Measurements from ENCODE around the gene VGLL1.
A peak's percentile ranks its signal among the peaks of the same experiment; 100 is the strongest.

Gene VGLL1, protein sequence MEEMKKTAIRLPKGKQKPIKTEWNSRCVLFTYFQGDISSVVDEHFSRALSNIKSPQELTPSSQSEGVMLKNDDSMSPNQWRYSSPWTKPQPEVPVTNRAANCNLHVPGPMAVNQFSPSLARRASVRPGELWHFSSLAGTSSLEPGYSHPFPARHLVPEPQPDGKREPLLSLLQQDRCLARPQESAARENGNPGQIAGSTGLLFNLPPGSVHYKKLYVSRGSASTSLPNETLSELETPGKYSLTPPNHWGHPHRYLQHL

GRCh38 chrX:136531951-136532350, at the start of gene VGLL1:
VGLL1 (plus strand) TSS chrX:136532215; CDS start chrX:136536021, 3,806 bp downstream.
- no peak for ATAC-seq

GRCh38 chrX:136487647-136488046, 44.4 kb upstream of the VGLL1 start, which contains the start of gene BRS3:
BRS3 (plus strand) TSS chrX:136487947; CDS start chrX:136488115, 168 bp downstream.
- ATAC-seq (no peak), DNase-seq (no peak)

More at GRCh38 chrX:136531951-136532350, at the start of gene VGLL1:
- DNase-seq, result no peak

DNA sequence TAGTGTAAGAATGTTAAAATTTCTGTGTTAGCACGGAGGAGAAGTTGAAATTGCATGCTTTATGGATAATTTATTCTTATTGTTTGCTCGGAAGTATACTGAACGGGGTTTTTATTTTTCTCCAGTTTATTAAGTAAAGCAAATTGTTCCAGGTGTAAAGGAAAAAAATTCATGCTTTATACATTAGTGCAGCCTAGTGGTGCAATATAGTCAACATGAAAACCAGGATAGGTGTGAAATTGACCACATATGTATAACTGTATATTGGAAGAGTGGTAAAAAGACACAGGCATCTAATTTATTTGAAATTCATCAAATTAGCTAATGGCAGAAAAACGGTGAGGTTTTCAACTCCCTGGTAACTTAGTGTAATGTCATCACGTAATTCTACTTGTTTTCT, 43.3 kb upstream of the VGLL1 start:
- DNase-seq (no peak), ATAC-seq (no peak)

DNA sequence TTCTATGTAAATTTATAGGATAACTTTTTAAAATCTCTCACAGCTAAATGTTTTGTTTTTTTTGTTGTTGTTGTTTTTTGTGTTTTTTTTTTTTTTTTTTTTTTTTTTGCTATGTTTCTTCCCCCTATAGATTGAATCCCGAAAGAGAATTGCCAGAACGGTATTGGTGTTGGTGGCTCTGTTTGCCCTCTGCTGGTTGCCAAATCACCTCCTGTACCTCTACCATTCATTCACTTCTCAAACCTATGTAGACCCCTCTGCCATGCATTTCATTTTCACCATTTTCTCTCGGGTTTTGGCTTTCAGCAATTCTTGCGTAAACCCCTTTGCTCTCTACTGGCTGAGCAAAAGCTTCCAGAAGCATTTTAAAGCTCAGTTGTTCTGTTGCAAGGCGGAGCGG, 40.2 kb upstream of the VGLL1 start:
- ATAC-seq (no peak), DNase-seq (no peak)

DNA sequence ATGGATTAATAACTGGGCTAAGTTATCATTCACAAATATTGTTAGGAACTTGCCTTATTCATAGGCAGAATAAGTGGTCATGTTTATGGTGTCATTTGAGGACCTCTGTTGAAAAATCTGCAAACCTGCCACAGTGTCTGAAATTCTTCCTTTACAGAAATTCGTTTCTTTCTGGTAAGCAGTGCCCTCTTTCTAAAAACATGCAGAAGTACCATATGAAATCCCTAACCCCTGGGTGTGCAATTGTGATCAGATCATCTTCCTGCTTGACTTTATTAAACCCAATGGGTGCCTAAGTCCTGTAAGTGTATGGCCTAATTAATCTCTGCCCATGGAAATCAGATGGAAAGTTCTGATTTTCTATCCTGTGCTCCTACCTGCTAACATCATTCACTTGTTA, 39.0 kb upstream of the VGLL1 start:
- ATAC-seq (no peak), DNase-seq (no peak)

- no peak for DNase-seq
- no peak for ATAC-seq
These were observed 37.0 kb upstream of the VGLL1 start for GRCh38 chrX:136495043-136495442.

DNA sequence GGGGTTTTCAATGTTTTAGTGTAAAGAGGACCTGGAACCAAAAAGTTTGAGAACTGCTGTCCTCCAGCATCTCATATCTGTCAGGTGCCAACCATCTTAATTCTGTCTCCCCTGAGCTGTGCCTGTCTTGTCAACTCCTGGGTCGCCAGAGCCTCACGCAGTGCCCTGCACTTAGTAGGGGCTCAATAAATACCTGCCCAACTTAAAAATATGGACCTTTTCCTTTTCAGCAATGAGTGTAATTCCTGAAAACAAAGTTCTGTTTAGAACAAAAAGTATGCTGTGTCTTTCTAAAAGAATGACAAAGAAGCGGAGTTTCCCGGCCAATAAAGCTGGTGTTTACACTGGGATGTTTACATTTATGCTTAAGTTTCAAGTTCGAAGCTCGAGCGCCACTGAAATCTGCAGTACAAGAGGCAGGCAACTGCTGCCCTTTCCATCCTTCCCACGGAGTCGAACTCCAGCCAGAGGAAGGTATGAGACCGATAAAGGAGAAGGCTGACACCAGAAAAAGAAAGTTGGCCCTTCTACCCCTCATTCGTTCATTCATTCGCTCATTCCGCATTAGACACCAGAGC, 35.7 kb upstream of the VGLL1 start:
- ATAC-seq (no peak), DNase-seq (no peak)

DNA sequence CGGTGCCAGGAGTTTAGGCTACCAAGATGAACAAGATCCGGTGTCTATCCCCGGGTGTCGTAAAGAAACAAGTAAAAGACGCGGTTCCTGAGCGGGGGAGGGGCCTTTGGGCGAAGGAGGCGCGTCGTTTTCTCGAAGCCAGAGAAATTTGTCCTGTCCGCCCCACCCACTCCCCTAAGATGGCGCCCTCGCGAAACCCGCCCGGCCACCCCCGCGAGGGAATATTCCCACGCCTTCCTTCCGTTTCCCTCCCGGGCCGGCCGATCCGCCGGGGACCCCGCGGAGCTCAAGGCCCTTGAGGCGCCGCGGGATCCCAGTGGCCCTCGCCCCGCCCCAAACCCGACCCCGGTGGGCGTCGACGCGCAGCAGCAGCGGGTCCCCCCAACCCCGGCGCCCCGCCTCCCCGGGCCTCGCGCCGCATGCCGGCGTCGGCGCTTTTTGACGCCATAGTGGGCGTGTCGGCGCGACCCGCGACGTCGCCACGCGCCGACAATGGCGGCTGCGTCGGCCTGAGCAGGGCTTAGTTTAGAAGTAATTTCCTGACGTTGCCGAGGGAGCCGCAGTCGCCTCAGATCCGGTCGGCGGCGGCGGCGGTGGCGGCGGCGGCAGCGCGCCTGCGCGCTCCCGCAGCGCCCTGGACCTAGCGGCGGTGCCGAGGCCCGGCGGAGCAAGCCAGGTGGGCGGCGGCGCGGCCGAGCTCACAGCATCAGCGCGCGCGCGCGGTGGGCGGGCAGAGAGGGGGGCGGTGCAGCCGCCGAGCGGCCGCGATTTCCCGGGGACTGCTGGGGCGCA, 35.1 kb upstream of the VGLL1 start:
- peak; percentile 86 for ATAC-seq

GRCh38 chrX:136497556-136498052, 34.4 kb upstream of the VGLL1 start, which contains the start of gene HTATSF1:
HTATSF1 (plus strand) TSS chrX:136497592; CDS start chrX:136497685, 93 bp downstream.
- no peak for DNase-seq
- ATAC-seq, result no peak

More for the DNA sequence above, 35.1 kb upstream of the VGLL1 start:
- DNase-seq, result peak; percentile 84

DNA sequence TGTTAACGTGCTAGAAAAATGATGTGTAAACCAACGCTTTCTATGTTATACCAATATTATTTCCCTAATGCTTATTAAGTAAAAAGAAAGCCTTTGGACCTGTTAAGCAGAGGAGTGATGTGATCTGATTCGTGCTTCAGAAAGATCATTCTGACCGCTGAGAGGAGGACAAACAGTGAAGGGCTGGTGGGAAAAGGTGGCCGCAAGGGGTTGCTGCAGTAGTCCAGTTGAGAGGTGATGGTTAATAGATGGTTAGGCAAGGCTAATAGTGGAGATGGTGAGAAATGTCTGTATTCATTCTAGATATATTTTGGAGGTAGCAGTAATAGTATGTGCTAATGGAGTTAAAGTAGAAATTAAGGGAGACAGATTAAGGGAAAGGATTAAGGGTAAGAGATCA, 12.9 kb upstream of the VGLL1 start:
- DNase-seq (no peak), ATAC-seq (no peak)

DNA sequence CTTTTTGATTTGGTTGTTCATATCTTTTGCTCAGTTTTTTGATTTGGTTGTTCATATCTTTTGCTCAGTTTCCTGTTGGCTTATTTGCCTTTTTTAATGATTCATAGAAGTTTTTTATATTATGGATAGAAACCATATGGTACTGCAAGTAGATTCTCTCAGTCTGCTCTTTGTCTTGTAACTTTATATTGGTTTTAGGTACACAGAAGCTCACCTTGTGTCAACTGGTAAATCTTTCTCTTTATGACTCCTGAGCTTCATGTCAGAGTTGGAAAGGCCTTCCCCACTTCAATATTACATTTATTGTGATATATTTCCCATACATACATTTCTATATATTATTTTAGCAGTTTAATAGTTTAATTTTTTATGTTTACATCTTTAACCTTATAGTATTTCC, 8.2 kb upstream of the VGLL1 start:
- DNase-seq, result no peak

DNA sequence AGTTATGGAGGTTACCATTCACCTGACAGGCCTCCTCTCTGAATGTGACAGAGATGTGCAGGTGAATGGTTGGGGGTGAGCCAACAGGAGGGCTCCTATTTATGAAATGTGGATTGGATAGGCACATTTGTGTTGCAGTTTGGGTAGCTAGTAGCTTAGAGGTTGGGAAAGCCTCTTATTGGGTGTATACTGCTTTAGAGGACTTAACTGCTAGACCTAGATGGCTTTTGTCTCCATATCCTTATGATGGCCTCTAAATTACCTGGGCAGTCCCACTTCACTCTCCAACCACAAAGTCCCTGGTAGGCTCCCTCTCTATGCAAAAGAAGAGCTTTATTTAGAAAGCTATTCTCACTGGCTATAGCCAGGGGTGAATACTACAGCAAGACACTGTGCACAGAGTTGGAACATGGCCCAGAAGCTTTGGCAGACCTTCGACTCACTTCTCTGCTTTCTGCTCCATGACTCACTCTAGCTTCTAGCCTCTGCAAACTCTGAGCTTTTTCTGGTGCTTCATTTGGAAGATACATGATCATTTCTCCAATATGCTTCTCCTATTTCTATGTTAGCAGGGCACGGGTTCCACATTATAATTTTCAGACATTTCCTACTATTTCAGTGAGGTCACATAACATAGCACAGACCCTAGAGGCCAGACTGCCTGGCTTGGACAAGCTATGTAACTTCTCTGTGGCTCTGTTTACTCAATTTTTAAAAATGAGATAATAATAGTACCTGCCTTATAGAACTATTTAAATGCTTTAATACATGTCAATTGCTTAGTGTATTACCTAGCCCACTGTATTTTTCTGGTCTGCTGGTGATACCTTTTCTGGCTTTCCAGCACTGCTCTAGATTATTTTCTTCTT, 6.0 kb upstream of the VGLL1 start:
- ATAC-seq (peak; percentile 46), DNase-seq (no peak)

More for the DNA sequence above, 8.2 kb upstream of the VGLL1 start:
- no peak for ATAC-seq

DNA sequence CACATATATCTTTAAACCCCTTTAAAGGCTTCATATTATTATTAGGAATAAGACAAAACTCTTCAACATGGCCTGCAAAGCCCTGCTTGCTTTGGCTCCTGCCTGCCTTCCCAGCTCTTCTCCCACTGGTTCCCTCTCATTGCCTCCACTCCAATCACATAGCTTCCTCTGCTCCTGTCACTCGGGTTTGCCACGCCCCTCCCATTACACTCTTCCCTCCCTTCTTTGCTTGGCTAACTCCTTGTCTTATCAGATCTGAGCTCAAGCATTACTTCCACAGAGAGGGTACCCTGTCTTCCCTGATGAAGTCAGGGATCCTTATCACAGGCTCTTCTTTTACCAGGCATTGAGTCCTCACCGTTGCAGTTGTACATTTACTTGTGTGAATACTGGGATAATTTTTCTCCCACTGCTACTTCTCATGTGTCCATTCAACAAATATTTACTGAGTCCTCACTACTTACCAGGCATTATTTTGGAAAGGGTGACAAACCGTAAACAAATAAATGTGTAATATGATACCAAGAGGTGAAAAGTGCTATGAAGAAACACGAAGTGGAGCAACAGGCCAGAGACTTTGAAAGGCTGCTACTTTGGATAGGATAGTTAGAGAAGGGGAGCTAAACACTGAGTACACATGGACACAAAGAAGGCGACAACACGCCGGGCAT, 3.2 kb upstream of the VGLL1 start:
- no peak for ATAC-seq

GRCh38 chrX:136529795-136530194, 2.2 kb upstream of the VGLL1 start:
- no peak for ATAC-seq
- DNase-seq, result no peak

More for the DNA sequence above, 3.2 kb upstream of the VGLL1 start:
- DNase-seq, result no peak

GRCh38 chrX:136534131-136534530, 2.1 kb downstream of the VGLL1 start:
- no peak for DNase-seq
- ATAC-seq, result no peak

DNA sequence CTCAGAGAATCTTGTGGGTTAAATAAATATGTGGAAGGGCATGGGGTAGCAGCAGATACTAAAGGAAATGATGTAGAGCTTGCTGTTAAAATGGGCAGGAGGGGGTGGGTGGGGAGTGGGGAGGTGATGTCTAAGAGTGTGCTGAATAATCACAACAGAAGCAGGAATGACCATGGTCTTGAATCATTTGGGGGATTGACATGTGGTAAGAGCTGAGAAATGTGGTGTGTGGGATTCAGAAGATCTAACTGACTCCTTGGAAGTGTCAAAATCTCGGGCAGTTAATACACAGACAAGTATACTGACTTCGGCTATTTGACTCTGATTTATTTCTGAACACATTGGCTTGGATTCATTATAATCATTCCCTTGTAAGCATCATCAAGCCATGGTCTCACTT, 6.8 kb downstream of the VGLL1 start:
- ATAC-seq (no peak), DNase-seq (no peak)

DNA sequence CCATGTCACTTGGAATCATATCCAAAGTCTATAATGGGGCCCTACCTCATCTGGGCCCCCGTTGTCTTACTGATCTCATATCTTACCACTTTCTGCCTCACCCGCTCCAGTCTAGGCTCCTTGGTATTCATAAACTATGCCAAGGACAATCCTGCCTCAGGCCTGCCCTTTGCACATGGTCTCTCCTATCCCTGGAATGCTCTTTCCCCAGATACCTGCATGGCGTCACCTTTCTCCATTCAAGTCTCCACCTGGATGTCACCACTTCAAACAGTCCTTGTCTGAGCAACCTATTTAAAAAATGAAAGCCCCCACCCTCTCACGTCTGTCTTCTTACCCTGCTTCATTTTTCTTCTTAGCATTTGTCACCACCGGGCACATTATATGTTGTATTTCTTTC, 8.2 kb downstream of the VGLL1 start:
- no peak for DNase-seq
- no peak for ATAC-seq

GRCh38 chrX:136541294-136541693, 9.3 kb downstream of the VGLL1 start:
- ATAC-seq (no peak), DNase-seq (no peak)

- ATAC-seq, result no peak
- DNase-seq, result no peak
These were observed 10.3 kb downstream of the VGLL1 start for GRCh38 chrX:136542281-136542680.

GRCh38 chrX:136546371-136546781, 14.4 kb downstream of the VGLL1 start:
- ATAC-seq (peak; percentile 19), DNase-seq (peak; percentile 3)

DNA sequence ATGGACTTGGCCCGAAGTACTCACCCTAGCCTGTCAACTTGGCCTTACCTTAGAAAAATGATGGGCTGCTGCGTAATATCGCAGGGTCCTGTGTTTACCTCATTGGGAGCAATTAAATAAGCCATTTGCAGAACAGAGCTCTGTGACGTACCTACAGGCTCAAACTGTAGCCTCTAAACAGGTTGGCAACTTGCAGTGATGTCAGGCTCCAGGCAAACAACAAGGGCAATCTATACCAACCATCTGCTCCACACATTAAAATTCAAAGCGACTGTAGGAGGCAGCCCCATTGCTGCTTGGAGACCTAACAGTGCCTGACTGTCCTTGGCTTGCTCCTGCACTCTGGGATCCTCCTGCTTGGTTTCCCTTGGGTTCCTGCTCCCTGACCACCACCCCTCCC, 17.2 kb downstream of the VGLL1 start:
- ATAC-seq (no peak), DNase-seq (no peak)
